ENCODE results near the gene NRG3.

NRG3 gene

GRCh38 chr10:82477776-82478175, 602.8 kb downstream of the NRG3 start:
- no peak for DNase-seq (ENCODE audit: low read depth)

GRCh38 chr10:82492647-82493046, 617.7 kb downstream of the NRG3 start:
- DNase-seq (ENCODE audit: low read depth): no peak

GRCh38 chr10:82496114-82496513, 621.1 kb downstream of the NRG3 start:
- DNase-seq (ENCODE audit: low read depth): no peak

- no peak for DNase-seq (ENCODE audit: low read depth)
These were observed 622.4 kb downstream of the NRG3 start for GRCh38 chr10:82497439-82497838.

GRCh38 chr10:82498976-82499375, 624.0 kb downstream of the NRG3 start:
- no peak for DNase-seq (ENCODE audit: low read depth)

GRCh38 chr10:82505009-82505408, 630.0 kb downstream of the NRG3 start:
- DNase-seq (ENCODE audit: low read depth): no peak

GRCh38 chr10:82506680-82507376, 631.8 kb downstream of the NRG3 start:
- no peak for DNase-seq (ENCODE audit: low read depth)

- DNase-seq (ENCODE audit: low read depth): no peak
These were observed 640.3 kb downstream of the NRG3 start for GRCh38 chr10:82515256-82515655.

GRCh38 chr10:82529062-82529461, 654.1 kb downstream of the NRG3 start:
- no peak for DNase-seq (ENCODE audit: low read depth)

- DNase-seq (ENCODE audit: low read depth): no peak
These were observed 660.5 kb downstream of the NRG3 start for GRCh38 chr10:82535457-82535856.

GRCh38 chr10:82536668-82537067, 661.7 kb downstream of the NRG3 start:
- no peak for DNase-seq (ENCODE audit: low read depth)

GRCh38 chr10:82538272-82538671, 663.3 kb downstream of the NRG3 start:
- DNase-seq (ENCODE audit: low read depth): no peak

GRCh38 chr10:82543631-82544030, 668.6 kb downstream of the NRG3 start:
- no peak for DNase-seq (ENCODE audit: low read depth)

GRCh38 chr10:82544377-82544776, 669.4 kb downstream of the NRG3 start:
- no peak for DNase-seq (ENCODE audit: low read depth)

GRCh38 chr10:82551506-82551905, 676.5 kb downstream of the NRG3 start:
- DNase-seq (ENCODE audit: low read depth): no peak

- DNase-seq (ENCODE audit: low read depth): no peak
These were observed 677.3 kb downstream of the NRG3 start for GRCh38 chr10:82552267-82552666.

GRCh38 chr10:82554381-82554780, 679.4 kb downstream of the NRG3 start:
- DNase-seq (ENCODE audit: low read depth): no peak

- DNase-seq (ENCODE audit: low read depth): peak; percentile 78
These were observed 683.1 kb downstream of the NRG3 start for GRCh38 chr10:82558014-82558607.

GRCh38 chr10:82564353-82565196, 689.6 kb downstream of the NRG3 start:
- no peak for DNase-seq (ENCODE audit: low read depth)

- DNase-seq (ENCODE audit: low read depth): no peak
These were observed 690.2 kb downstream of the NRG3 start for GRCh38 chr10:82565197-82565575.

- no peak for DNase-seq (ENCODE audit: low read depth)
These were observed 697.8 kb downstream of the NRG3 start for GRCh38 chr10:82572744-82573143.

GRCh38 chr10:82574081-82574480, 699.1 kb downstream of the NRG3 start:
- DNase-seq (ENCODE audit: low read depth): no peak

- DNase-seq (ENCODE audit: low read depth): no peak
These were observed 700.3 kb downstream of the NRG3 start for GRCh38 chr10:82575318-82575717.

All from CMK (cell line).